Tibial nerve (tissue), 3 donors: Measurements from ENCODE around the gene PYGO1.
"Not testable (repeated sequence)": the region's sequence is repeated elsewhere in the genome, so short reads cannot be mapped to it uniquely, and the experiment has no call there.

Experiments used
- CTCF ChIP-seq, 5 experiments: fragments of 200-600 bp in 3 of 5; fragments of 450-650 bp in 2 of 5; sonication (generic) in 3 of 5; IDR thresholded peaks; one replicate each; pipeline ENCODE4 v1.5.1; 2016 to 2019; ENCODE audit warnings: antibody characterized with exemption in 5 of 5, mild to moderate bottlenecking in 3 of 5, moderate library complexity in 2 of 5
- POLR2A ChIP-seq, 2 donors: fragments of 450-650 bp; IDR thresholded peaks; one replicate each; pipeline ENCODE4 v1.6.1; 2017; ENCODE audit warnings: antibody characterized with exemption in 2 of 2, mild to moderate bottlenecking in 2 of 2, moderate library complexity in 2 of 2

- not testable (repeated sequence) for TF ChIP-seq CTCF, POLR2A (IDR thresholded peaks at IDR 0.05)
Observed at GRCh38 chr15:55488952-55489600, 99.1 kb downstream of the PYGO1 start.
